CD4-positive, alpha-beta T cell (primary cell): Measurements from ENCODE around the gene DCUN1D3. TPM values are rescaled to one million over a fixed set of nuclear protein-coding genes. Genes with fewer than 3 reads are reported as not detected.

Experiments used
- ATAC-seq: fragments of 200-7000 bp; cut with Tn5 transposase; one replicate; pipeline ENCODE4 v1.10.0; 2022; ENCODE audit warnings: mild to moderate bottlenecking; ENCODE audit not compliant: poor library complexity
- CTCF ChIA-PET: fragments of 350-600 bp; sonication (Branson Sonifier 250); formaldehyde crosslinking; loops from one replicate; lab custom pipeline; 2021; ENCODE audit warnings: antibody characterized with exemption, inconsistent platforms; lab: Charles Lee
- POLR2A ChIA-PET: fragments of 350-600 bp; sonication (Branson Sonifier 250); formaldehyde crosslinking; loops from one replicate; lab custom pipeline; 2021; ENCODE audit warnings: antibody characterized with exemption, inconsistent platforms; lab: Charles Lee
- DNase-seq, 14 experiments: peaks; one replicate each; pipeline ENCODE4 v3.0.0-alpha.2; 2013 to 2020; ENCODE audit warnings: mixed read lengths in 2 of 14
- H3K27ac ChIP-seq, 2 donors: one replicate each; pipeline versions ENCODE4 v1.5.1 to v1.7.0; 2013; ENCODE audit warnings: low read length in 2 of 2, low read depth in 1 of 2, mild to moderate bottlenecking in 1 of 2
- H3K27me3 ChIP-seq, 2 experiments: 1 replicate in 1 of 2; 2 replicates in 1 of 2; pipeline versions ENCODE4 v1.6.1 to v1.7.0; 2013; ENCODE audit warnings: low read length in 2 of 2, control low read depth in 1 of 2, mild to moderate bottlenecking in 1 of 2, moderate library complexity in 1 of 2; ENCODE audit not compliant: insufficient read depth in 2 of 2, control insufficient read depth in 1 of 2
- H3K36me3 ChIP-seq: one replicate; pipeline ENCODE4 v1.6.1; 2013; ENCODE audit warnings: low read length, control low read depth; ENCODE audit not compliant: insufficient read depth
- H3K4me1 ChIP-seq: one replicate; pipeline ENCODE4 v1.6.1; 2013; ENCODE audit warnings: low read length, control low read depth; ENCODE audit not compliant: insufficient read depth
- H3K4me3 ChIP-seq: one replicate; pipeline ENCODE4 v1.5.1; 2013; ENCODE audit warnings: mild to moderate bottlenecking, low read length, moderate library complexity
- H3K9me3 ChIP-seq, 2 experiments: 1 replicate in 1 of 2; 2 replicates in 1 of 2; pipeline versions ENCODE4 v1.6.1 to v1.7.0; 2013; ENCODE audit warnings: low read length in 2 of 2, mild to moderate bottlenecking in 2 of 2, control low read depth in 1 of 2, moderate library complexity in 1 of 2; ENCODE audit not compliant: control insufficient read depth in 1 of 2, insufficient read depth in 1 of 2
- H3K27ac Mint-ChIP-seq: one replicate; pipeline ENCODE4 v1.8.0; 2020; ENCODE audit warnings: mixed read lengths
- H3K27me3 Mint-ChIP-seq: one replicate; pipeline ENCODE4 v1.8.0; 2021; ENCODE audit warnings: mixed read lengths
- H3K36me3 Mint-ChIP-seq: one replicate; pipeline ENCODE4 v1.8.0; 2021; ENCODE audit warnings: low read depth, mixed read lengths
- H3K4me1 Mint-ChIP-seq: one replicate; pipeline ENCODE4 v1.8.0; 2021; ENCODE audit warnings: low read depth, mixed read lengths
- H3K4me3 Mint-ChIP-seq: one replicate; pipeline ENCODE4 v1.8.0; 2020; ENCODE audit warnings: mild to moderate bottlenecking, mixed read lengths
- H3K9me3 Mint-ChIP-seq: one replicate; pipeline ENCODE4 v1.8.0; 2020; ENCODE audit warnings: mixed read lengths
- CTCF ChIP-seq: fragments of 200-600 bp; IDR thresholded peaks from one replicate; pipeline ENCODE4 v1.8.0; 2022; ENCODE audit warnings: antibody characterized with exemption, mild to moderate bottlenecking
- intact Hi-C, 2 experiments: fragments of 100-400 bp; cut with DNase I in 1 of 2; cut with micrococcal nuclease in 1 of 2; formaldehyde crosslinking; loops; one replicate each; pipeline versions ENCODE4 v1.15.1 to v1.9.0; 2023 to 2025; cut with DNase I, micrococcal nuclease
- total RNA-seq, 174 experiments: library from RNA in 2 of 174; stranded (reverse) in 2 of 174; gene quantifications; one replicate each; pipeline ENCODE4 v1.2.3 and lab custom pipeline; 2021 to 2026

DCUN1D3 gene
- total RNA-seq, 2 experiments from 2014 or later, result 1.9 TPM

GRCh38 chr16:20939611-20940010, 39.5 kb upstream of the DCUN1D3 start:
- Histone ChIP-seq H3K27me3 (no peaks in the 10 kb centered on the region), H3K4me1 (peaks cover 8% of the 10 kb centered on the region), H3K27ac (no peak overlapping the region), H3K4me3 (no peak overlapping the region), H3K36me3 (no peaks in the 10 kb centered on the region), H3K9me3 (no peaks in the 10 kb centered on the region)
- Mint-ChIP-seq H3K36me3 (no peaks in the 10 kb centered on the region), H3K4me3 (no peak overlapping the region), H3K27me3 (no peaks in the 10 kb centered on the region), H3K27ac (no peak overlapping the region), H3K4me1 (peaks cover 5% of the 10 kb centered on the region), H3K9me3 (no peaks in the 10 kb centered on the region)
- DNase-seq (no peak), ATAC-seq (no peak)
- ChIA-PET CTCF (no interaction called here), POLR2A (no interaction called here)
- intact Hi-C loops, result no loop called here
- TF ChIP-seq CTCF, result no peak

GRCh38 chr16:20938426-20938825, 38.3 kb upstream of the DCUN1D3 start:
- intact Hi-C loops, result no loop called here
- CTCF ChIA-PET, result interaction anchor here (0.5 kb wide), 1 partner anchor 63 kb away, joined by 3 read pairs; no protein-coding TSS in a partner anchor
- ATAC-seq (no peak), DNase-seq (no peak)
- Histone ChIP-seq H3K36me3 (no peaks in the 10 kb centered on the region), H3K4me3 (no peak overlapping the region), H3K27me3 (no peaks in the 10 kb centered on the region), H3K9me3 (no peaks in the 10 kb centered on the region), H3K4me1 (peaks cover 4% of the 10 kb centered on the region), H3K27ac (no peak overlapping the region)
- Mint-ChIP-seq H3K27ac (no peak overlapping the region), H3K9me3 (no peaks in the 10 kb centered on the region), H3K36me3 (no peaks in the 10 kb centered on the region), H3K4me1 (peaks cover 5% of the 10 kb centered on the region), H3K4me3 (no peak overlapping the region), H3K27me3 (no peaks in the 10 kb centered on the region)
- POLR2A ChIA-PET, result no interaction called here
- no peak for TF ChIP-seq CTCF

- POLR2A ChIA-PET, result no interaction called here
- ATAC-seq (no peak), DNase-seq (no peak)
- H3K9me3 ChIP-seq, result no peaks in the 10 kb centered on the region
- CTCF ChIA-PET, result interaction anchor here (0.5 kb wide), 1 partner anchor 62 kb away, joined by 3 read pairs; no protein-coding TSS in a partner anchor
- Mint-ChIP-seq H3K36me3 (no peaks in the 10 kb centered on the region), H3K4me3 (no peak overlapping the region), H3K27ac (no peak overlapping the region), H3K9me3 (no peaks in the 10 kb centered on the region), H3K4me1 (peaks cover 5% of the 10 kb centered on the region), H3K27me3 (no peaks in the 10 kb centered on the region)
- intact Hi-C loops, result no loop called here
- H3K27me3 ChIP-seq, result no peaks in the 10 kb centered on the region
- H3K27ac ChIP-seq, result no peak overlapping the region
- no peak overlapping the region for H3K4me3 ChIP-seq
- no peak for TF ChIP-seq CTCF
- H3K4me1 ChIP-seq, result peaks cover 4% of the 10 kb centered on the region
- H3K36me3 ChIP-seq, result no peaks in the 10 kb centered on the region
These were observed 37.6 kb upstream of the DCUN1D3 start for GRCh38 chr16:20937736-20938135.
